ENCODE results near the gene ARV1.

GRCh38 chr1:231020139-231020601 is 41.3 kb downstream of the ARV1 start:
- no peak for TF ChIP-seq CTCF (IDR thresholded peaks at IDR 0.05)
- no peak for TF ChIP-seq POLR2A (IDR thresholded peaks at IDR 0.05)
- no peak for TF ChIP-seq POLR2AphosphoS5 (IDR thresholded peaks at IDR 0.05)
- TF ChIP-seq EP300 (IDR thresholded peaks at IDR 0.05; ENCODE audit: low read depth): no peak
